ENCODE measurements around the gene IRF2.

The IRF2 gene

GRCh38 chr4:184437565-184438265 is 36.6 kb downstream of the IRF2 start:
- H3K36me3 ChIP-seq (ENCODE audit: insufficient read depth, low read length) = no peaks in the 10 kb centered on the region
- no peak overlapping the region for H3K4me2 ChIP-seq (ENCODE audit: insufficient read depth, low read length)
- H2AFZ ChIP-seq (ENCODE audit: low read depth, low read length) = no peak overlapping the region
- no peaks in the 10 kb centered on the region for H3K4me1 ChIP-seq (ENCODE audit: insufficient read depth, low read length)
- DNase-seq (no peak), ATAC-seq (ENCODE audit: insufficient read depth, low read depth) (no peak)
- H3K27me3 ChIP-seq (ENCODE audit: insufficient read depth, low read length, poor library complexity) = no peaks in the 10 kb centered on the region
- TF ChIP-seq EZH2 (IDR thresholded peaks at IDR 0.05; ENCODE audit: borderline replicate concordance, low read depth, low read length, severe bottlenecking) (no peak), CTCF (IDR thresholded peaks at IDR 0.05; ENCODE audit: borderline replicate concordance, extremely low read depth, low read length, poor library complexity, severe bottlenecking) (no peak)
- no peak overlapping the region for H3K9ac ChIP-seq (ENCODE audit: low read depth, low read length)
- H3K79me2 ChIP-seq (ENCODE audit: insufficient read depth, low read length) = peaks cover 60% of the 10 kb centered on the region
- H4K20me1 ChIP-seq (ENCODE audit: insufficient read depth, low read length) = peaks cover 33% of the 10 kb centered on the region
- H3K27ac ChIP-seq (ENCODE audit: low read length) = no peak overlapping the region
- H3K4me3 ChIP-seq (ENCODE audit: low read depth in 1 of 2, low read length in 2 of 2) = no peak overlapping the region
- H3K9me3 ChIP-seq (ENCODE audit: insufficient read depth, low read length, severe bottlenecking) = no peaks in the 10 kb centered on the region

- H4K20me1 ChIP-seq (ENCODE audit: insufficient read depth, low read length) = peaks cover 28% of the 10 kb centered on the region
- H3K4me3 ChIP-seq (ENCODE audit: low read depth in 1 of 2, low read length in 2 of 2) = no peak overlapping the region
- no peaks in the 10 kb centered on the region for H3K27me3 ChIP-seq (ENCODE audit: insufficient read depth, low read length, poor library complexity)
- no peak overlapping the region for H3K27ac ChIP-seq (ENCODE audit: low read length)
- H3K36me3 ChIP-seq (ENCODE audit: insufficient read depth, low read length) = no peaks in the 10 kb centered on the region
- TF ChIP-seq EZH2 (IDR thresholded peaks at IDR 0.05; ENCODE audit: borderline replicate concordance, low read depth, low read length, severe bottlenecking) = no peak
- no peak for TF ChIP-seq CTCF (IDR thresholded peaks at IDR 0.05; ENCODE audit: borderline replicate concordance, extremely low read depth, low read length, poor library complexity, severe bottlenecking)
- H3K4me1 ChIP-seq (ENCODE audit: insufficient read depth, low read length) = no peaks in the 10 kb centered on the region
- no peak overlapping the region for H3K9ac ChIP-seq (ENCODE audit: low read depth, low read length)
- ATAC-seq (ENCODE audit: insufficient read depth, low read depth) (no peak), DNase-seq (no peak)
- no peaks in the 10 kb centered on the region for H3K9me3 ChIP-seq (ENCODE audit: insufficient read depth, low read length, severe bottlenecking)
- H3K4me2 ChIP-seq (ENCODE audit: insufficient read depth, low read length) = no peak overlapping the region
- no peak overlapping the region for H2AFZ ChIP-seq (ENCODE audit: low read depth, low read length)
- peaks cover 51% of the 10 kb centered on the region for H3K79me2 ChIP-seq (ENCODE audit: insufficient read depth, low read length)
These were observed 39.8 kb downstream of the IRF2 start for GRCh38 chr4:184434501-184435066.

DNA sequence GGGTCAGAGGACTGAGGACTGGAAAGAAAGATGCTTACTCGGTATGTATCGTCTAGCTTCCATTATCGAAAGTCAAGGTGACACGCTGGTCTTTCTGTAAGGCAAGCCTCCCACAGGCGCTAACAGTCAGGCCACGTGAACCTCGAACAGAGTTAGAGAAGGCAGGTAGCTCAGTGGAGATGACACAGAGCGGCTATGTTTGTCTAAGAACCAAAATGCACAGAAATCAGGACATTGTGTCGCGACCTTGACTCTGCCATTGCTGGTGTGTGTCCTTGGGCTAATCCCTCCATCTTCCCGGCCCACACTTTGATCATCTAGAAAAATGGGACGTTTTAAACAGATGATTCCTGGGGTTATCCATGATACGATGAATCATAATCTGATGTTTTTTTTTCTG is 40.3 kb downstream of the IRF2 start:
- DNase-seq = no peak
- no peak overlapping the region for H3K27ac ChIP-seq (ENCODE audit: low read length)
- H3K4me3 ChIP-seq (ENCODE audit: low read depth in 1 of 2, low read length in 2 of 2) = no peak overlapping the region
- H3K4me1 ChIP-seq (ENCODE audit: insufficient read depth, low read length) = no peaks in the 10 kb centered on the region
- H3K79me2 ChIP-seq (ENCODE audit: insufficient read depth, low read length) = peaks cover 50% of the 10 kb centered on the region
- TF ChIP-seq CTCF (IDR thresholded peaks at IDR 0.05; ENCODE audit: borderline replicate concordance, extremely low read depth, low read length, poor library complexity, severe bottlenecking) = no peak
- no peak for TF ChIP-seq EZH2 (IDR thresholded peaks at IDR 0.05; ENCODE audit: borderline replicate concordance, low read depth, low read length, severe bottlenecking)
- no peaks in the 10 kb centered on the region for H3K27me3 ChIP-seq (ENCODE audit: insufficient read depth, low read length, poor library complexity)
- no peaks in the 10 kb centered on the region for H3K36me3 ChIP-seq (ENCODE audit: insufficient read depth, low read length)
- H3K9me3 ChIP-seq (ENCODE audit: insufficient read depth, low read length, severe bottlenecking) = no peaks in the 10 kb centered on the region
- H3K9ac ChIP-seq (ENCODE audit: low read depth, low read length) = no peak overlapping the region
- H4K20me1 ChIP-seq (ENCODE audit: insufficient read depth, low read length) = peaks cover 28% of the 10 kb centered on the region
- no peak overlapping the region for H3K4me2 ChIP-seq (ENCODE audit: insufficient read depth, low read length)
- H2AFZ ChIP-seq (ENCODE audit: low read depth, low read length) = no peak overlapping the region
- no peak for ATAC-seq (ENCODE audit: insufficient read depth, low read depth)

Measured in DND-41 (cell line).